H1 (cell line): ENCODE data around the gene NMT1. TPM values are rescaled to one million over a fixed set of nuclear protein-coding genes. Genes with fewer than 3 reads are reported as not detected.

Experiments used
- CTCF ChIA-PET: fragments of 300-600 bp; sonication (Branson Sonifier 250); formaldehyde crosslinking; loops from one replicate; lab custom pipeline; 2021; ENCODE audit not compliant: partially characterized antibody; lab: Charles Lee
- POLR2A ChIA-PET: fragments of 300-600 bp; sonication (Branson Sonifier 250); formaldehyde crosslinking; loops from one replicate; lab custom pipeline; 2021; ENCODE audit warnings: inconsistent platforms; ENCODE audit not compliant: partially characterized antibody; lab: Charles Lee
- DNase-seq, 2 experiments: peaks; one replicate each; pipeline versions ENCODE4 v3.0.0 to v3.0.0-alpha.2; 2010 to 2022; ENCODE audit warnings: low spot score in 2 of 2, low read depth in 1 of 2, mixed read lengths in 1 of 2
- FAIRE-seq: peaks from 2 replicates; lab custom pipeline; 2011; peaks lifted over from hg19 to GRCh38; lab: Jason Lieb, UNC
- H2AFZ ChIP-seq: 2 replicates; pipeline ENCODE4 v1.8.1; 2012; ENCODE audit warnings: low read length, inconsistent platforms
- H2AK5ac ChIP-seq: 2 replicates; pipeline ENCODE4 v1.6.1; 2013; ENCODE audit warnings: low read depth, low read length
- H2BK120ac ChIP-seq: replicated peaks from 2 replicates; pipeline ENCODE3; 2013; ENCODE audit warnings: low read depth, low read length, inconsistent platforms
- H2BK12ac ChIP-seq: 2 replicates; pipeline ENCODE4 v1.6.1; 2013; ENCODE audit warnings: low read depth, low read length
- H2BK15ac ChIP-seq: 2 replicates; pipeline ENCODE4 v1.6.1; 2013; ENCODE audit warnings: low read length
- H2BK20ac ChIP-seq: 2 replicates; pipeline ENCODE4 v1.6.1; 2013; ENCODE audit warnings: low read length
- H2BK5ac ChIP-seq: 2 replicates; pipeline ENCODE4 v1.6.1; 2013; ENCODE audit warnings: low read depth, low read length
- H3K14ac ChIP-seq: 2 replicates; pipeline ENCODE4 v1.6.1; 2013; ENCODE audit warnings: inconsistent platforms; ENCODE audit not compliant: insufficient read length
- H3K18ac ChIP-seq: 2 replicates; pipeline ENCODE4 v1.6.1; 2013; ENCODE audit warnings: low read length; ENCODE audit errors: extremely low read depth
- H3K23ac ChIP-seq: 2 replicates; pipeline ENCODE4 v1.6.1; 2013; ENCODE audit warnings: inconsistent platforms; ENCODE audit not compliant: insufficient read length
- H3K23me2 ChIP-seq: 2 replicates; pipeline ENCODE4 v1.6.1; 2013; ENCODE audit warnings: low read depth, low read length
- H3K27ac ChIP-seq: 2 replicates; pipeline ENCODE4 v1.6.1; 2011; ENCODE audit warnings: low read depth, low read length, inconsistent platforms
- H3K27me3 ChIP-seq, 4 experiments: replicated peaks in 1 of 4; 1 replicate in 1 of 4; 2 replicates in 3 of 4; pipeline versions ENCODE4 v1.6.1 to v1.8.1; 2011 to 2013; ENCODE audit warnings: low read length in 3 of 4, mild to moderate bottlenecking in 3 of 4, inconsistent platforms in 2 of 4, mixed read lengths in 2 of 4, moderate library complexity in 1 of 4; ENCODE audit not compliant: control insufficient read depth in 3 of 4, insufficient read depth in 3 of 4; ENCODE audit errors: extremely low read depth in 1 of 4
- H3K36me3 ChIP-seq, 4 experiments: 2 replicates each; pipeline versions ENCODE4 v1.6.1 to v1.8.1; 2011 to 2013; ENCODE audit warnings: mild to moderate bottlenecking in 4 of 4, low read length in 3 of 4, moderate library complexity in 2 of 4, control low read depth in 1 of 4, inconsistent platforms in 1 of 4; ENCODE audit not compliant: insufficient read depth in 4 of 4, control insufficient read depth in 2 of 4
- H3K4ac ChIP-seq: replicated peaks from 2 replicates; pipeline ENCODE3; 2013; ENCODE audit warnings: low read length, low read depth, mixed read lengths, inconsistent platforms; ENCODE audit not compliant: insufficient read length
- H3K4me1 ChIP-seq, 4 experiments: replicated peaks in 1 of 4; 1 replicate in 1 of 4; 2 replicates in 3 of 4; pipeline versions ENCODE4 v1.6.1 to v1.8.1; 2011 to 2013; ENCODE audit warnings: low read length in 3 of 4, inconsistent platforms in 2 of 4, mixed read lengths in 1 of 4; ENCODE audit not compliant: insufficient read depth in 4 of 4, control insufficient read depth in 3 of 4
- H3K4me2 ChIP-seq, 2 experiments: 2 replicates each; pipeline versions ENCODE4 v1.6.1 to v1.8.1; 2011 to 2013; ENCODE audit warnings: low read depth in 2 of 2, low read length in 2 of 2, control low read depth in 1 of 2, inconsistent platforms in 1 of 2, mild to moderate bottlenecking in 1 of 2; ENCODE audit not compliant: insufficient read depth in 1 of 2
- H3K4me3 ChIP-seq, 4 experiments: fragments of 200-600, 300-600 bp in 1 of 4; sonication (generic), shearing (Covaris generic), sonication (Bioruptor Twin) in 1 of 4; 2 replicates each; pipeline versions ENCODE4 v1.5.1 to v1.8.1; 2011 to 2016; ENCODE audit warnings: low read length in 4 of 4, low read depth in 3 of 4, control low read depth in 2 of 4, inconsistent platforms in 2 of 4, mild to moderate bottlenecking in 2 of 4, mixed read lengths in 1 of 4, moderate library complexity in 1 of 4; ENCODE audit not compliant: insufficient read depth in 2 of 4; ENCODE audit errors: extremely low read depth in 1 of 4
- H3K56ac ChIP-seq: replicated peaks from 2 replicates; pipeline ENCODE3; 2013; ENCODE audit warnings: low read depth, mild to moderate bottlenecking, mixed read lengths, low read length, inconsistent platforms; ENCODE audit not compliant: insufficient read length
- H3K79me1 ChIP-seq: 2 replicates; pipeline ENCODE4 v1.6.1; 2013; ENCODE audit warnings: low read depth, low read length, control low read depth
- H3K79me2 ChIP-seq, 2 experiments: 2 replicates each; pipeline versions ENCODE4 v1.6.1 to v1.8.1; 2012 to 2013; ENCODE audit warnings: low read length in 2 of 2, mild to moderate bottlenecking in 2 of 2, inconsistent platforms in 1 of 2; ENCODE audit not compliant: insufficient read depth in 2 of 2, control insufficient read depth in 1 of 2
- H3K9ac ChIP-seq, 4 experiments: replicated peaks in 1 of 4; 1 replicate in 1 of 4; 2 replicates in 3 of 4; pipeline versions ENCODE4 v1.6.1 to v1.8.1; 2011 to 2013; ENCODE audit warnings: low read depth in 3 of 4, low read length in 3 of 4, control low read depth in 2 of 4, mild to moderate bottlenecking in 2 of 4, moderate library complexity in 2 of 4, inconsistent platforms in 1 of 4; ENCODE audit errors: extremely low read depth in 1 of 4
- H3K9me3 ChIP-seq, 2 experiments: 2 replicates each; pipeline versions ENCODE4 v1.6.1 to v1.8.1; 2012 to 2013; ENCODE audit warnings: mild to moderate bottlenecking in 2 of 2, moderate library complexity in 2 of 2, control low read depth in 1 of 2, inconsistent platforms in 1 of 2, low read depth in 1 of 2, low read length in 1 of 2, mixed read lengths in 1 of 2; ENCODE audit not compliant: insufficient read depth in 2 of 2
- H4K20me1 ChIP-seq, 2 experiments: replicated peaks in 1 of 2; 2 replicates each; pipeline versions ENCODE3 to v1.8.1; 2011 to 2013; ENCODE audit warnings: inconsistent platforms in 2 of 2, low read length in 2 of 2, mild to moderate bottlenecking in 1 of 2; ENCODE audit not compliant: insufficient read depth in 2 of 2, control insufficient read depth in 1 of 2
- H4K5ac ChIP-seq: 2 replicates; pipeline ENCODE4 v1.6.1; 2013; ENCODE audit warnings: low read length, low read depth, mixed read lengths, inconsistent platforms; ENCODE audit not compliant: insufficient read length
- H4K8ac ChIP-seq: 2 replicates; pipeline ENCODE4 v1.8.0; 2013; ENCODE audit warnings: mild to moderate bottlenecking, moderate library complexity, low read length, inconsistent platforms; ENCODE audit not compliant: insufficient read depth; ENCODE audit errors: extremely low read depth
- H4K91ac ChIP-seq: replicated peaks from 2 replicates; pipeline ENCODE3; 2013; ENCODE audit warnings: low read length, mixed read lengths, inconsistent platforms; ENCODE audit not compliant: insufficient read length
- CTCF ChIP-seq, 3 experiments: IDR thresholded peaks; 1 replicate in 2 of 3; 2 replicates in 1 of 3; pipeline versions ENCODE4 v1.5.1 to v1.6.1; 2011; ENCODE audit warnings: low read length in 3 of 3, mild to moderate bottlenecking in 3 of 3, inconsistent platforms in 2 of 3, low read depth in 1 of 3, moderate library complexity in 1 of 3; ENCODE audit not compliant: insufficient read depth in 1 of 3; ENCODE audit errors: control extremely low read depth in 1 of 3
- JUND ChIP-seq: IDR thresholded peaks from 2 replicates; pipeline ENCODE4 v1.6.1; 2011; ENCODE audit warnings: mild to moderate bottlenecking, improper control_type of control experiment, low read length
- KDM4A ChIP-seq: IDR thresholded peaks from one replicate; pipeline ENCODE4 v1.7.1; 2012; ENCODE audit warnings: low read depth, mild to moderate bottlenecking, moderate library complexity, low read length, inconsistent platforms; ENCODE audit not compliant: severe bottlenecking
- POLR2A ChIP-seq, 2 experiments: IDR thresholded peaks; 1 replicate in 1 of 2; 2 replicates in 1 of 2; pipeline ENCODE4 v1.6.1; 2011; ENCODE audit warnings: low read depth in 2 of 2, low read length in 2 of 2, mild to moderate bottlenecking in 2 of 2; ENCODE audit errors: control extremely low read depth in 1 of 2
- RBBP5 ChIP-seq: IDR thresholded peaks from 2 replicates; pipeline ENCODE4 v1.7.1; 2012; ENCODE audit warnings: low read depth, mild to moderate bottlenecking, inconsistent platforms, low read length, moderate library complexity, borderline replicate concordance
- SRF ChIP-seq: IDR thresholded peaks from 2 replicates; pipeline ENCODE4 v1.6.1; 2011; ENCODE audit warnings: mild to moderate bottlenecking, low read depth, low read length, moderate library complexity
- SUZ12 ChIP-seq: fragments of 200-600 bp; sonication (generic); IDR thresholded peaks from 2 replicates; pipeline ENCODE4 v1.6.1; 2012; ENCODE audit warnings: mild to moderate bottlenecking, inconsistent platforms, low read length, moderate library complexity, mixed read lengths
- TAF1 ChIP-seq: IDR thresholded peaks from 2 replicates; pipeline ENCODE4 v1.6.1; 2011; ENCODE audit warnings: mild to moderate bottlenecking, low read depth, low read length
- WGBS, 2 experiments: shearing (Covaris generic) in 1 of 2; methylation state at CpG; one replicate each; pipeline versions ENCODE4 v1.1.6 to v1.1.7; 2013 to 2015; ENCODE audit warnings: low lambda C conversion rate in 2 of 2, mixed read lengths in 2 of 2, inconsistent platforms in 1 of 2, low coverage in 1 of 2, missing lambda C conversion rate in 1 of 2; ENCODE audit not compliant: insufficient replicate concordance in 2 of 2, insufficient coverage in 1 of 2, insufficient read length in 1 of 2; ENCODE audit errors: extremely low coverage in 1 of 2, missing lambda C conversion rate in 1 of 2; 5-methylcytosine and 5-hydroxymethylcytosine counted together
- polyA plus RNA-seq, 7 experiments: library from polyadenylated mRNA; depleted of rRNA in 3 of 7; stranded (reverse) in 5 of 7; unstranded in 2 of 7; fragments of >200 nt in 5 of 7; fragments of 200-250 nt in 2 of 7; gene quantifications; 1 replicate in 5 of 7; 2 replicates in 1 of 7; 4 replicates in 1 of 7; pipeline versions ENCODE4 v1.2.1 to v1.2.3, GENCODE V29; 2011 to 2013; ENCODE audit warnings: missing spikeins in 2 of 7, mixed read lengths in 2 of 7
- total RNA-seq: library from RNA; stranded (reverse); fragmentation: NEBNext Ultra II Directional; extraction: Animal tissue kit (Norgen Biotek cat#: 25700); gene quantifications from 2 replicates; pipeline ENCODE4 v1.2.1, GENCODE V29; 2021

Gene NMT1
- total and polyA plus RNA-seq, 2 of the 8 experiments (the other 6 are each of a cell fraction or from before 2014, with no cell fraction given) = 42.9 to 149 TPM

GRCh38 chr17:45135192-45135977, 74.3 kb downstream of the NMT1 start, which contains the start of gene ACBD4:
Gene ACBD4 (plus strand): TSS chr17:45135687. CDS start chr17:45136145, 458 bp downstream.
- WGBS, 2 experiments = 13% methylated on average over 40 of the region's 40 CpGs; no CpG with 5 or more reads in 1 of the 2 experiments
- peaks cover 6% of the 10 kb centered on the region for H3K23me2 ChIP-seq
- H3K9me3 ChIP-seq = no peaks in the 10 kb centered on the region
- H3K79me1 ChIP-seq = no peaks in the 10 kb centered on the region
- peak within 1 kb of the TSS; percentile 73; the same call in 1 of the 2 replicates for H3K18ac ChIP-seq
- H2AK5ac ChIP-seq = no peak within 1 kb of the TSS
- H3K27ac ChIP-seq = no peak within 1 kb of the TSS
- H3K4me2 ChIP-seq = peak within 1 kb of the TSS; percentile 58 to 81
- H3K56ac ChIP-seq = no peak within 1 kb of the TSS
- 0 out of 2 replicates have a peak within 1 kb of the TSS, but pooled peaks have one; percentile 3 for H2AFZ ChIP-seq
- peak within 1 kb of the TSS; percentile 32 for H4K91ac ChIP-seq
- FAIRE-seq (peak; percentile 100), DNase-seq (peak; percentile 87 to 99)
- no peak within 1 kb of the TSS for H3K4ac ChIP-seq
- ChIA-PET POLR2A (interaction anchor here (0.6 to 15.8 kb wide), 8 partner anchors 9 to 224 kb away, joined by 3 to 185 read pairs (median 4); partner anchors contain the start of gene HEXIM1), CTCF (interaction anchor here (0.6 to 11.7 kb wide), 65 partner anchors 8 to 358 kb away, joined by 3 to 156 read pairs (median 5); partner anchors contain the start of genes FMNL1, HEXIM1 and HEXIM2)
- no peak within 1 kb of the TSS for H2BK20ac ChIP-seq
- peak within 1 kb of the TSS in 2 of 4 experiments; percentile 7 to 9; a peak in 1 of 7 replicates for H3K9ac ChIP-seq
- H3K4me3 ChIP-seq = peak within 1 kb of the TSS; percentile 26 to 65 (median 58)
- H4K8ac ChIP-seq = peak within 1 kb of the TSS; percentile 94; the same call in 1 of the 2 replicates
- H2BK15ac ChIP-seq = no peak within 1 kb of the TSS
- H3K36me3 ChIP-seq = no peaks in the 10 kb centered on the region
- H3K4me1 ChIP-seq = peaks cover 0 to 6% (median 2%) of the 10 kb centered on the region in 4 experiments; a peak in 3 of 7 replicates
- no peaks in the 10 kb centered on the region for H3K79me2 ChIP-seq
- no peak within 1 kb of the TSS for H3K14ac ChIP-seq
- peaks cover 5 to 10% of the 10 kb centered on the region in 2 experiments for H4K20me1 ChIP-seq
- H2BK5ac ChIP-seq = 0 out of 2 replicates have a peak within 1 kb of the TSS, but pooled peaks have one; percentile 36
- H2BK120ac ChIP-seq = no peak within 1 kb of the TSS
- no peak within 1 kb of the TSS for H3K23ac ChIP-seq
- no peaks in the 10 kb centered on the region for H3K27me3 ChIP-seq
- peak within 1 kb of the TSS; percentile 32 for H4K5ac ChIP-seq
- H2BK12ac ChIP-seq = no peak within 1 kb of the TSS
- TF ChIP-seq POLR2A (IDR thresholded peaks at IDR 0.05; ENCODE audit: control extremely low read depth in 1 of 2, low read depth in 2 of 2, low read length in 2 of 2) (0 out of 3 replicates have a peak, but pooled peaks of 1 of the 2 experiments have one; percentile 43), JUND (peak; percentile 76), SUZ12 (no peak), TAF1 (peak; percentile 34; the same call in 1 of the 2 replicates), KDM4A (peak; percentile 90), SRF (peak; percentile 25; the same call in 1 of the 2 replicates), RBBP5 (no peak), CTCF (IDR thresholded peaks at IDR 0.05; ENCODE audit: control extremely low read depth in 1 of 3, insufficient read depth in 1 of 3, low read depth in 1 of 3, low read length in 3 of 3) (peak; percentile 100)
